IPS-15b (cell line): ENCODE measurements around the gene AUTS2.

Experiments
- H3K27me3 ChIP-seq: one replicate; pipeline ENCODE4 v1.6.1; 2013; ENCODE audit warnings: low read length; ENCODE audit not compliant: control insufficient read depth, insufficient read depth
- H3K36me3 ChIP-seq: one replicate; pipeline ENCODE4 v1.6.1; 2013; ENCODE audit warnings: low read length; ENCODE audit not compliant: control insufficient read depth, insufficient read depth
- H3K4me1 ChIP-seq: one replicate; pipeline ENCODE4 v1.6.1; 2013; ENCODE audit warnings: mild to moderate bottlenecking, low read length; ENCODE audit not compliant: control insufficient read depth, insufficient read depth
- H3K4me3 ChIP-seq: one replicate; pipeline ENCODE4 v1.5.1; 2013; ENCODE audit warnings: low read depth, low read length
- H3K9ac ChIP-seq: one replicate; pipeline ENCODE4 v1.6.1; 2013; ENCODE audit warnings: low read depth, mild to moderate bottlenecking, low read length
- H3K9me3 ChIP-seq: one replicate; pipeline ENCODE4 v1.6.1; 2013; ENCODE audit warnings: mild to moderate bottlenecking, low read length; ENCODE audit not compliant: control insufficient read depth, insufficient read depth

Gene AUTS2

DNA sequence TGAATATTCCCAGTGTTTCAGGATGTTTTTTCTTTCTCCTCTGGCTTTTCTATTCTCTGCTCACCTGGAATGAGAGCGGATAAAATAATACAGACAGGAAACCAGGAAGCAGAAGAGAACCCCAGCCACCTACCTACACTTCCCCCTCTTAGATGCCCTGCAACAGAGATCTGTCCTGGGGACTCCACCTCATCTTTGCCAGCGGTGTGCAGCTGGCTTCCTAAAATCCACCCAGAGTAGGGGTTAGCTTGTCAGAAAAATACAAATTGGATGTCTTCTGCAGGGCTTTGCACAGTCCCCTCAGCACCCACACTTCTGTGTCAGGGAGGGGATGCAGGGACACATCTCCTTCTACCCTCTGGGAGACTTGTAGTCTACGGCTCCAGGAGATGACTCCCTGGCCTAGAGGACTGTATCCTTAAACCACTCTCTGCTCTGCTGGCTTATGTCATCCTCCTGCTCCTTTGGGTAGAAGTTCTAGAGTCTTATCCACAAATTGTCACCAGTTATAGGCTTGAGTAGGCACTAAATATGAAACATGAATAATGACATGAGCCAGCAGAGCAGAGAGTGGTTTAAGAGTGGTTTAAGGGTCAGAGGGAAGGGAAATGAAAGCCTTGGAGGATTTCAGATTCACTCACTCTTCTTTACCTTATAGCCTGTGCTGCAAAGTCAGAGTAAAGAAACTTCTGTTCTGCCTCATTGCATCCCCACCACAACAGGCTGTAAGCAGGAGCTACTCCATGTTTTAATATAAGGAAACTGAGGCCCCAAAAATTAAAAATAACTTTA lies 749.4 kb downstream of the AUTS2 start:
- no peak overlapping the region for H3K9ac ChIP-seq
- no peaks in the 10 kb centered on the region for H3K9me3 ChIP-seq
- no peak overlapping the region for H3K4me3 ChIP-seq
- no peaks in the 10 kb centered on the region for H3K4me1 ChIP-seq
- H3K27me3 ChIP-seq, result no peaks in the 10 kb centered on the region
- no peaks in the 10 kb centered on the region for H3K36me3 ChIP-seq

DNA sequence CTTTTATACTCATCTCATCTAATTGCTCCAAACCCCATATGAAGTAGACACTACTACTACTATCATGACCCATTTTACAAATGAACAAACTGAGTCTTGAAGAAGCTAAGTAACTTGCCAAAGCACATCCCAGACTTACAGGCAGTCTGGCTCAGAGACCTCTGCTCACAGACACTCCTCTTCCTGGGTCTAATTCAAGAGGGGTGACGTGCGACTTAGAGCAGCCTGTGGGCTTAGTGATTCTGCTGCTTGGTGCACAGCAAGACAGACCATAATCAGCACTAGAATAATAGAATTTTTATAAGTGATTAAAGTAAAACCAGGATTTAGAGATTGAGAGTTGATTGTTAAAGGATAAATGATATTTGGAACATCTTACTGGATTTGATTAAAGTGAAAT lies 750.8 kb downstream of the AUTS2 start:
- H3K9ac ChIP-seq, result no peak overlapping the region
- H3K27me3 ChIP-seq, result no peaks in the 10 kb centered on the region
- H3K36me3 ChIP-seq, result no peaks in the 10 kb centered on the region
- no peaks in the 10 kb centered on the region for H3K9me3 ChIP-seq
- H3K4me1 ChIP-seq, result no peaks in the 10 kb centered on the region
- H3K4me3 ChIP-seq, result no peak overlapping the region

DNA sequence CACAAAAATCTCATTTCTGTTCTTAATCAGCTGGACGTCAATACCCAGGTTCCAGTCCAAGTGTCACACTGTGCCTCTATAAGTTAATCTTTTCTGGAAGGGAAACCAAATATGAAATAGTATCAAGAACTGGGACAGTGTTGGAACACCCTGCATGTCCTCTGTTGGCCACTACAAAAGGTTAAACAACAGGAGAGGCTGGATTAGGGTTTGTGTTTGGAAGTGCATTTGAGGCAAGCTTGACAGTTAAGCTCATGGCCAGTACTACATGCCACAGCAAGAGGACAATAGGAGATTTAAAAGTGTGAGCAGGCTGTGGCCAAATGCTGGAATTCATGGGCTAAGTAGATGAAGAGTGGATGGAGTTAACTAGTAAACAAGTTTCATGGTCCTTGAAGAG lies 751.5 kb downstream of the AUTS2 start:
- H3K9me3 ChIP-seq, result no peaks in the 10 kb centered on the region
- H3K36me3 ChIP-seq, result no peaks in the 10 kb centered on the region
- H3K4me1 ChIP-seq, result no peaks in the 10 kb centered on the region
- no peaks in the 10 kb centered on the region for H3K27me3 ChIP-seq
- no peak overlapping the region for H3K4me3 ChIP-seq
- H3K9ac ChIP-seq, result no peak overlapping the region

DNA sequence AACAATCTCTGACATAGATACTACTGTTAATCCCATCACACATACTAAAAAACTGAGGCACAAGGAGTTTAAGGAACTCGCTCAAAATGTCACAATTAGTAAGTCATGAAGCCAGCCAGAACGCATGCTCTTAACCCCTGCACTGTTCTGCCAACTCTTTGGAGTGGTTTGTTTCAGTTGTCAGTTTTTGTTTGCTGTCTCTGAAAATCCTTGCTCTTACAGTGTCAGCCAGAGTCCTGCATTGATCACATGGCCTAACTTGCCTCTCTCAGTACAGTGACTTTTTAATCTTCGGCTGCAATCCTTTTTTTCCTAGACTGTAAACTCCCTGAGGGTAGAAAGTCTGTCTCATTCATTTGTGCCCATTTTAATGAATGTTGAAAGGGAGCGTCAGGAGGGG lies 753.8 kb downstream of the AUTS2 start:
- Histone ChIP-seq H3K4me3 (no peak overlapping the region), H3K9me3 (no peaks in the 10 kb centered on the region), H3K9ac (no peak overlapping the region), H3K27me3 (no peaks in the 10 kb centered on the region), H3K4me1 (peaks cover 4% of the 10 kb centered on the region), H3K36me3 (no peaks in the 10 kb centered on the region)

DNA sequence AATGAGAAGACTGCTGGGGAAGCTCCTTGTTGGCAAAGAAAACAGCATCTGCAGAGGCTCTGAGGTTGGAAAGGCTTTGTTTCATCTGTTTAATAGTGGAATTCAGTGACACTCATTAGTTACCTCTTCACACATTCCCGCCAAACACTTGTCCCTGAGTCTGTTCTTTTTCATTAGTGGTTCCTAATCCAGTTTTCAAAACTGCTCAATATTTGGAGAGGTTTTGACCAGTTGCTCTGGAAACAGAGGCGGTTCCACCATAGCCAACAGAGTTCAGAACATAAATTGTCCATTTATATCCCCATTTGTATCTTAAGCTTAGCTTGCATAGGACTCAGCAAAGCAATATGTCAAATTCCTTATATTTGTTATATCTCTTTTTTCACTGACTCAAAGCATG lies 754.6 kb downstream of the AUTS2 start:
- Histone ChIP-seq H3K9me3 (no peaks in the 10 kb centered on the region), H3K9ac (no peak overlapping the region), H3K27me3 (no peaks in the 10 kb centered on the region), H3K4me1 (peaks cover 4% of the 10 kb centered on the region), H3K4me3 (no peak overlapping the region), H3K36me3 (no peaks in the 10 kb centered on the region)

DNA sequence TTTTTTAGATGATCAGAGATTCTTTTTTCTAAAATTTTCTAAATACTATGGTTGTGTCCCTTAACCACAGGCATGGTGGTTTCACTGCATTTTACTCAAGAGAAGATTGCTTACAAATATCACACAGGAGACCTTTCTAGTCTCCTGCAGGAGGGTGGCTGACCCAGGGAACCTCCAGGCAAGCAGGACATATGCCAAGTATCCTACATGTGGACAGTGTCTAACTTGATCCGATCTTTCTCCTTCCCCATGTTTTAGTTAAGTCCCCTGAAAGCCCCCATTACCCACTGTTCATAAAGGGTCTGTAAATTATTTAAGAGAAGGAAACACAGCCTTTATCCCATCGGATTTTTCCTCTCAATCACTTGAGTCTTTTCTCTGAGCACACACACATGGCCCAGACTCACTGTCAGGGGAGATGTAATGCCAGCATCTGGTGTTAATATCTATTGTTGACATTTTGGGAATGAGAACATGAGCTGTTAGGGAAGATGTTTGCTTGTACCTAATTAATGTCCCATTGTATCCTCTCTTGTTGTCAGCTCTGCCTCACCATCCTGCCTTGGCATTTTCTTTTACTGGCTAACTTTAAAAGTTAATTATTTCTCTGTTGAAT lies 755.2 kb downstream of the AUTS2 start:
- no peaks in the 10 kb centered on the region for H3K9me3 ChIP-seq
- no peak overlapping the region for H3K9ac ChIP-seq
- peaks cover 4% of the 10 kb centered on the region for H3K4me1 ChIP-seq
- no peak overlapping the region for H3K4me3 ChIP-seq
- no peaks in the 10 kb centered on the region for H3K27me3 ChIP-seq
- H3K36me3 ChIP-seq, result no peaks in the 10 kb centered on the region

DNA sequence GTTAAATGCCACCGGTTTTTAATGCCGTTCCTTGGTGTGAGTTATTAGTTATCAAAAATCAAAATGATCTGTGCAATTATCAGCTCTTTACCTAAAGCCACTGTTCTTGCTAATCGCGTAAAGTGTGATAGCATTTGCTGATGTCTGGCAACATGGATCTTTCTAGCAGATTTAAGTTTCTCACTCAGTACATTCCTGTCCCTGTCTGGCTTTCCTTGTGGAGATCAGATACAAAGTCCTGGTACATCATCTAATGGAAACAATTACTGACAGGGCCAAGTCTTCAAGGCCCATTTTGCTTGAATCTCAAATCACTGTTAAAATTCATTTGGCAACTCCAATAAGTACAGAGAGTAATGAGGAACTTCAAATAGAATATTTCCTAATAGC lies 755.7 kb downstream of the AUTS2 start:
- Histone ChIP-seq H3K36me3 (no peaks in the 10 kb centered on the region), H3K4me1 (peaks cover 4% of the 10 kb centered on the region), H3K9me3 (no peaks in the 10 kb centered on the region), H3K4me3 (no peak overlapping the region), H3K9ac (no peak overlapping the region), H3K27me3 (no peaks in the 10 kb centered on the region)

DNA sequence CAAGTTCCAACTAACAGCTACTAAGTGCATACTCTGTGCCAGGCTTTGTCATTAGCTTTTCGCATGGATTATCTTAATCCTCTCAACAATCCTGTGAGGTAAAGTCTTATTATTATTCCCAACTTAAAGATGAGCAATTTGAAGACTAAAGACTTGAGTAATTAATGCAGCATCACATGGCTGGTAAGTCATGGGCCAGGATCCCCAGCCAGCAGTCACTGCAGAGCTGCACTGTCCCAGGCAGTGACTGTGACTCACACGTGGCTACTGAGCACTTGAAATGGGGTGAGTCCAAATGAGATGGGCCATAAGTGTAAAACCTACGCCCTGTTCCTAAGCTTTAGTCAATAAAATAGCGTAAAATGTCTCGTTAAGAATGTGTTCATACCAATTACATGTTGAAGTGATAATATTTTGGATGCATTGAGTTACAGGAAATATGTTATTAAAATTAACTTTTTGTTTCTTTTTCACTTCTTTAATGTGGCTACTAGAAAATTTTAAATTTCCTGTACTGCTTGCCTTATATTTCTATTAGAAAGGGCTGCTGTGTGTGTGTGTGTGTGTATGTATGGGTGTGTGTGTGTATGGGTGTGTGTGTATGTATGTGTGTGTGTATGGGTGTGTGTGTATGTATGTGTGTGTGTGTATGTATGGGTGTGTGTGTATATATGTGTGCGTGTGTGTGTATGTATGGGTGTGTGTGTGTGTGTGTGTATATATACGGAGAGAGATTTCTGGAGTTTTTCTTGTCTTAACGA lies 756.3 kb downstream of the AUTS2 start:
- Histone ChIP-seq H3K4me1 (peaks cover 4% of the 10 kb centered on the region), H3K9ac (no peak overlapping the region), H3K36me3 (no peaks in the 10 kb centered on the region), H3K27me3 (no peaks in the 10 kb centered on the region), H3K9me3 (no peaks in the 10 kb centered on the region), H3K4me3 (no peak overlapping the region)

DNA sequence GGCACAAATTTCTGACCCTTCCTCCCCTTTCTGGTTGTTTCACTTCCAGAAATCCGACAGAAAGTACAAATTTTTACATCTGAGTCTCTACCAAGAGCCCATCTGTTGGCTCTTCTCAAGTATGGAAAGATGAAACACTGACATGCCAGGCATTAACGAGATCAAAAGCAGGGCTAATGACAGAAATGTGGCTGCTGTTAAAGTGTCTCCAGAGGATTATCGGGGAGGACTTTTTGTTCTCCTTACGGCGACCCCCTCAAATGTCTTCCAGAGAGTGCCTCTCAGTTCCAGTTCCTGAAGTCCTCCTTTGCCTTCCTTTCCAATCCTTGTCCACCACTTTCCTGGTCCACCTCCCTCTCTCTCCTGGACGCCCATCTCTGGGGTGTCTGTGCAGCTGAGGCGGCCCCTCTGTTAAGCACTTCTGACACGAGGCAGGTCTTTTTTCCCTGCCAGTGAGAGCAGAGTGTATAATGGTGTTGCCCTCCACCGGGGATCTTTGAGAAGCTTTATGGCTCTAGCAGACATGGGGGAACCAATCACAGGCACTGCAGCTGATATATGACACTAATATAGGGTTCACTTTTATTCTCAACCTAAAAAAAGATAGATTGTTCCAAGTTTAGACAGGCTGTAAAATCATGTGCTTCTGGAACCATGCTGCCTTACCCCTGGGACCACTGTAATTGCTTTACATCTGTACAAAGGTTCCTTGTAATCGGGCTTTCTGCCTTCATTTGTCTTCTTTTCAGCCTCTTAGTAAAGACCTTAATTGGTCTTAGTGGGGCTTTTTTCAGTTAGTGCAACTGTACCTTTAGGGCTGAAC lies 757.1 kb downstream of the AUTS2 start:
- Histone ChIP-seq H3K27me3 (no peaks in the 10 kb centered on the region), H3K9ac (no peak overlapping the region), H3K9me3 (no peaks in the 10 kb centered on the region), H3K4me1 (peaks cover 4% of the 10 kb centered on the region), H3K36me3 (no peaks in the 10 kb centered on the region), H3K4me3 (no peak overlapping the region)

DNA sequence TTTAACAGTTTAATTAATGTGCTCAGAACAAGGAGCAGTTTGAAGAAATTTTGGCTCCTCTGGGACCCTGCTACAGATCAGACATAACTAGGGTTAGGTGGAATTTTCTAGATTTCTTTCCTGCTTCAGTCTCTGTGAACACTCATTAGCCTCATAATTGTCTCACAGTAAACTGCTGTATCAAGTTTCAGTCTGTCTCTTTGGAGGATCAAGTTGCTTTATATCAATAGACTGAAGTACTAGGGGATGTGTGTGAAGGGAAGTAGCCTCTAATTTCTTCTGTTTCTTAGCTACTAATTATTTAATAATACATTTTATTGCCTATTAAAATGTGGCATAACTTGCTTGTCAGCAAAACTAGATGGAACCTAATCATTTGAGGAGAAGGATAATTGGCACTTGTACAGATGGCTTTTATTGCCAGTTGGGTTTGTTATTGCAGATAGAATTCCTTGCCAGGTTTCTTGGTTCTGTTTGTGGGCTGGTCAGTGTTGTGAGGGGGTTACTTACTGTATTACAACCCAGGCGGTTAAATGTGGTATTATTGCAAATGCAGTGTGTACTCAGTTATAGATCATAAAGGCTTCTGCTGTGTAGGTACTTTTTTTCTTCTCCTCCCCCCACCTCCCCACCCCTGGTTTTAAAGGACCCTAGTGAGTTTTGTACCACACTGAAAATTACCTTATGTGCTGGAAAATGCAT lies 758.0 kb downstream of the AUTS2 start:
- H3K4me1 ChIP-seq, result peaks cover 4% of the 10 kb centered on the region

DNA sequence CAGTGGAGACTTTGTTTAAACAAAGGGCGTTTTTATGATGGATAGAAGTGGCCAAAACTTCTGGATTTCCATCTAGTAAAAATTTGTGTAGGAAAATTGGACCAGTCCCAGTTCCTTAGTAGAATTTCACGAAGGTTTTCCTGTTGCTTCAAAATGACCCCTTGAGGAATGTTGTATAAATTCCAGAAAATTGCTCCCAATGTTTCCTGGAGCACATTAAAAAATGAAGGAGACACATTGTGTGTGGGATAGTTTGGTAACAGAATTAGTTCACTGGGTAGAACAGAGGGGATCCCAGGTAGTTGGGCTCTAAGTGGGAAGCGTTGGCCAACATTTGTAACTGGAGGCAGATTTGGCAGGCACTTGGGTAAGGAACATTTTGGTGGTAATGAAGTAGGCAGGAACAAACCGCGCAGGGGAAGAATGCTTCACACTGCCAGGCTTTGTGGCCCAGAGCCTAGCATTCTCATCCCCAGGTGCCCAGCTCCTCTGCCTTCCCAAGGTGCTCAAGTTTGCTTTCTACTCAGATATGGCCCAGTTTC lies 758.6 kb downstream of the AUTS2 start:
- Histone ChIP-seq H3K27me3 (no peaks in the 10 kb centered on the region), H3K36me3 (no peaks in the 10 kb centered on the region), H3K9me3 (no peaks in the 10 kb centered on the region), H3K4me3 (no peak overlapping the region), H3K4me1 (peaks cover 4% of the 10 kb centered on the region), H3K9ac (no peak overlapping the region)

More for the DNA sequence above, 758.0 kb downstream of the AUTS2 start:
- H3K4me3 ChIP-seq, result no peak overlapping the region
- no peaks in the 10 kb centered on the region for H3K36me3 ChIP-seq
- no peaks in the 10 kb centered on the region for H3K9me3 ChIP-seq
- no peak overlapping the region for H3K9ac ChIP-seq
- H3K27me3 ChIP-seq, result no peaks in the 10 kb centered on the region
